HG02870 (cell line): ENCODE results near the gene WHRN.

ENCODE experiments used
- ATAC-seq: cut with Tn5 transposase; IDR thresholded peaks from one replicate; pipeline ENCODE4 v1.9.1; 2021; ENCODE audit warnings: mild to moderate bottlenecking, moderate library complexity; ENCODE audit not compliant: unreplicated experiment

WHRN gene

GRCh38 chr9:114451707-114452031 lies 53.6 kb downstream of the WHRN start:
- ATAC-seq = no peak

GRCh38 chr9:114450833-114451706 lies 54.2 kb downstream of the WHRN start:
- ATAC-seq = peak; percentile 70

- no peak for ATAC-seq
These were observed 55.1 kb downstream of the WHRN start for GRCh38 chr9:114450181-114450580.

GRCh38 chr9:114449236-114449635 lies 56.0 kb downstream of the WHRN start:
- ATAC-seq = no peak

- ATAC-seq = no peak
These were observed 56.6 kb downstream of the WHRN start for GRCh38 chr9:114448706-114449105.

- ATAC-seq = no peak
These were observed 58.4 kb downstream of the WHRN start for GRCh38 chr9:114446672-114447450.

GRCh38 chr9:114446036-114446435 lies 59.2 kb downstream of the WHRN start:
- no peak for ATAC-seq

- no peak for ATAC-seq
These were observed 59.7 kb downstream of the WHRN start for GRCh38 chr9:114445616-114446015.

GRCh38 chr9:114442022-114442421 lies 63.3 kb downstream of the WHRN start:
- ATAC-seq = no peak

GRCh38 chr9:114437401-114437893 lies 67.8 kb downstream of the WHRN start:
- ATAC-seq = no peak

GRCh38 chr9:114434878-114435311 lies 70.4 kb downstream of the WHRN start:
- no peak for ATAC-seq

GRCh38 chr9:114433720-114434255 lies 71.5 kb downstream of the WHRN start:
- no peak for ATAC-seq

- ATAC-seq = no peak
These were observed 72.2 kb downstream of the WHRN start for GRCh38 chr9:114433086-114433485.

- ATAC-seq = no peak
These were observed 72.8 kb downstream of the WHRN start for GRCh38 chr9:114432323-114433067.

- ATAC-seq = no peak
These were observed 73.5 kb downstream of the WHRN start for GRCh38 chr9:114431770-114432169.

GRCh38 chr9:114431003-114431402 lies 74.3 kb downstream of the WHRN start:
- no peak for ATAC-seq

GRCh38 chr9:114430457-114430856 lies 74.8 kb downstream of the WHRN start:
- ATAC-seq = no peak

GRCh38 chr9:114429488-114429887 lies 75.8 kb downstream of the WHRN start:
- ATAC-seq = no peak

GRCh38 chr9:114428466-114428865 lies 76.8 kb downstream of the WHRN start:
- no peak for ATAC-seq

GRCh38 chr9:114427644-114428043 lies 77.6 kb downstream of the WHRN start:
- ATAC-seq = no peak
